H1 (cell line): Measurements from ENCODE around the gene NT5DC3.

Experiments
- CEBPB ChIP-seq: IDR thresholded peaks from 2 replicates; pipeline ENCODE4 v1.6.1; 2012; ENCODE audit warnings: low read depth, low read length
- EP300 ChIP-seq, 2 experiments: IDR thresholded peaks; 1 replicate in 1 of 2; 2 replicates in 1 of 2; pipeline ENCODE4 v1.6.1; 2011 to 2012; ENCODE audit warnings: low read depth in 2 of 2, low read length in 2 of 2, mild to moderate bottlenecking in 2 of 2, borderline replicate concordance in 1 of 2, inconsistent platforms in 1 of 2, moderate library complexity in 1 of 2
- EZH2 ChIP-seq: fragments of 200-600 bp; sonication (generic); IDR thresholded peaks from 2 replicates; pipeline ENCODE4 v1.7.1; 2012; ENCODE audit warnings: low read depth, mild to moderate bottlenecking, moderate library complexity, low read length, inconsistent platforms; ENCODE audit not compliant: severe bottlenecking
- JUN ChIP-seq: IDR thresholded peaks from 2 replicates; pipeline ENCODE4 v1.6.1; 2011; ENCODE audit warnings: low read depth, mild to moderate bottlenecking, improper control_type of control experiment, low read length
- JUND ChIP-seq: IDR thresholded peaks from 2 replicates; pipeline ENCODE4 v1.6.1; 2011; ENCODE audit warnings: mild to moderate bottlenecking, improper control_type of control experiment, low read length
- PHF8 ChIP-seq: fragments of 200-600 bp; sonication (generic); conservative IDR thresholded peaks from 2 replicates; pipeline ENCODE4 v1.7.1; 2012; ENCODE audit warnings: low read depth, mild to moderate bottlenecking, inconsistent platforms, low read length, moderate library complexity
- POLR2A ChIP-seq, 2 experiments: IDR thresholded peaks; 1 replicate in 1 of 2; 2 replicates in 1 of 2; pipeline ENCODE4 v1.6.1; 2011; ENCODE audit warnings: low read depth in 2 of 2, low read length in 2 of 2, mild to moderate bottlenecking in 2 of 2; ENCODE audit errors: control extremely low read depth in 1 of 2
- POLR2AphosphoS5 ChIP-seq: IDR thresholded peaks from 2 replicates; pipeline ENCODE4 v1.6.1; 2011; ENCODE audit warnings: low read depth, low read length
- RFX5 ChIP-seq: IDR thresholded peaks from 2 replicates; pipeline ENCODE4 v1.6.1; 2011; ENCODE audit warnings: low read depth, low read length, improper control_type of control experiment, borderline replicate concordance
- SAP30 ChIP-seq: fragments of 300-600 bp; sonication (generic); IDR thresholded peaks from 2 replicates; pipeline ENCODE4 v1.7.1; 2012; ENCODE audit warnings: low read length, moderate library complexity, mild to moderate bottlenecking, inconsistent platforms; ENCODE audit not compliant: insufficient read depth, insufficient replicate concordance
- TBP ChIP-seq: IDR thresholded peaks from 2 replicates; pipeline ENCODE4 v1.6.1; 2011; ENCODE audit warnings: low read depth, low read length, improper control_type of control experiment
- TCF12 ChIP-seq: IDR thresholded peaks from 2 replicates; pipeline ENCODE4 v1.6.1; 2011; ENCODE audit warnings: low read depth, mild to moderate bottlenecking, low read length
- TF ChIP-seq, protein P1 (sequence below), 3 experiments: IDR thresholded peaks; 1 replicate in 2 of 3; 2 replicates in 1 of 3; pipeline versions ENCODE4 v1.5.1 to v1.6.1; 2011; ENCODE audit warnings: low read length in 3 of 3, mild to moderate bottlenecking in 3 of 3, inconsistent platforms in 2 of 3, low read depth in 1 of 3, moderate library complexity in 1 of 3; ENCODE audit not compliant: insufficient read depth in 1 of 3; ENCODE audit errors: control extremely low read depth in 1 of 3

DNA sequence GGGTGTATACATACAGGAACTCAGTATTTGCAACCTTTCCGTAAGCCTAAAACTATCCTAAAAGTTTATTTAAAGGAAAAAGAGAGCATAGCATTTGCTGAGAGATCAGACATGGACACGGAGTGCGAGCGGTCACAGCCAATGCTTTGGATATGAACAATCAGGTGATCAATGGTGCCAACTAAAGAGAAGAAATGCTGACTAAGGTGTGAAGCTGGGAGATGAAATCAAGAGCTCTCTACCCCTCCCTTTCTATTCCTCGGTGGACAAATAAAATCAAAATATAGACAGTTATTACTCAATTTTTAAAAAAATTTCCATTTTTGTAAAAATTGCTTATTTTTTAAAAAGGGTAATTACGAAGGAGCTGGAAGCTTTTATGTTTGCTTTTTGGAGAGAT is 29.2 kb downstream of the NT5DC3 start:
- no peak for TF ChIP-seq POLR2AphosphoS5
- TF ChIP-seq, protein P1, sequence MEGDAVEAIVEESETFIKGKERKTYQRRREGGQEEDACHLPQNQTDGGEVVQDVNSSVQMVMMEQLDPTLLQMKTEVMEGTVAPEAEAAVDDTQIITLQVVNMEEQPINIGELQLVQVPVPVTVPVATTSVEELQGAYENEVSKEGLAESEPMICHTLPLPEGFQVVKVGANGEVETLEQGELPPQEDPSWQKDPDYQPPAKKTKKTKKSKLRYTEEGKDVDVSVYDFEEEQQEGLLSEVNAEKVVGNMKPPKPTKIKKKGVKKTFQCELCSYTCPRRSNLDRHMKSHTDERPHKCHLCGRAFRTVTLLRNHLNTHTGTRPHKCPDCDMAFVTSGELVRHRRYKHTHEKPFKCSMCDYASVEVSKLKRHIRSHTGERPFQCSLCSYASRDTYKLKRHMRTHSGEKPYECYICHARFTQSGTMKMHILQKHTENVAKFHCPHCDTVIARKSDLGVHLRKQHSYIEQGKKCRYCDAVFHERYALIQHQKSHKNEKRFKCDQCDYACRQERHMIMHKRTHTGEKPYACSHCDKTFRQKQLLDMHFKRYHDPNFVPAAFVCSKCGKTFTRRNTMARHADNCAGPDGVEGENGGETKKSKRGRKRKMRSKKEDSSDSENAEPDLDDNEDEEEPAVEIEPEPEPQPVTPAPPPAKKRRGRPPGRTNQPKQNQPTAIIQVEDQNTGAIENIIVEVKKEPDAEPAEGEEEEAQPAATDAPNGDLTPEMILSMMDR (IDR thresholded peaks at IDR 0.05; ENCODE audit: control extremely low read depth in 1 of 3, insufficient read depth in 1 of 3, low read depth in 1 of 3, low read length in 3 of 3) = no peak
- TF ChIP-seq JUND = no peak
- no peak for TF ChIP-seq EZH2
- TF ChIP-seq SAP30 = no peak
- TF ChIP-seq JUN = no peak
- TF ChIP-seq PHF8 = no peak
- no peak for TF ChIP-seq TBP
- no peak for TF ChIP-seq TCF12
- TF ChIP-seq POLR2A (IDR thresholded peaks at IDR 0.05; ENCODE audit: control extremely low read depth in 1 of 2, low read depth in 2 of 2, low read length in 2 of 2) = no peak
- no peak for TF ChIP-seq CEBPB
- TF ChIP-seq EP300 (IDR thresholded peaks at IDR 0.05; ENCODE audit: borderline replicate concordance in 1 of 2, low read depth in 2 of 2, low read length in 2 of 2) = no peak
- no peak for TF ChIP-seq RFX5
